Natural killer cell (primary cell): Measurements from ENCODE around the gene NCSTN. TPM values are rescaled to one million over a fixed set of nuclear protein-coding genes. Genes with fewer than 3 reads are reported as not detected.

Source experiments
- ATAC-seq, 3 donors: fragments of 150-1000 bp in 2 of 3; fragments of 200-7000 bp in 1 of 3; cut with Tn5 transposase; 1 replicate in 1 of 3; 2 replicates in 2 of 3; pipeline ENCODE4 v1.10.0; 2021; ENCODE audit warnings: mild to moderate bottlenecking in 2 of 3, moderate library complexity in 2 of 3
- DNase-seq, 2 donors: peaks; one replicate each; pipeline versions ENCODE4 v3.0.0 to v3.0.0-alpha.2; 2013 to 2021; ENCODE audit warnings: mixed read lengths in 1 of 2
- H3K27ac ChIP-seq: one replicate; pipeline ENCODE4 v1.5.1; 2013; ENCODE audit warnings: mild to moderate bottlenecking, low read length
- H3K27me3 ChIP-seq: one replicate; pipeline ENCODE4 v1.6.1; 2013; ENCODE audit warnings: low read length; ENCODE audit not compliant: control insufficient read depth, insufficient read depth
- H3K36me3 ChIP-seq: one replicate; pipeline ENCODE4 v1.6.1; 2013; ENCODE audit warnings: low read length; ENCODE audit not compliant: control insufficient read depth, insufficient read depth
- H3K4me1 ChIP-seq: one replicate; pipeline ENCODE4 v1.6.1; 2013; ENCODE audit warnings: low read length; ENCODE audit not compliant: control insufficient read depth, insufficient read depth
- H3K4me3 ChIP-seq: one replicate; pipeline ENCODE4 v1.5.1; 2013; ENCODE audit warnings: low read length
- H3K9me3 ChIP-seq: one replicate; pipeline ENCODE4 v1.6.1; 2013; ENCODE audit warnings: low read length; ENCODE audit not compliant: control insufficient read depth, insufficient read depth
- H3K27ac Mint-ChIP-seq, 2 donors: one replicate each; pipeline ENCODE4 v1.8.0; 2022; ENCODE audit warnings: mild to moderate bottlenecking in 2 of 2, mixed read lengths in 2 of 2, moderate library complexity in 1 of 2
- H3K27me3 Mint-ChIP-seq, 2 donors: one replicate each; pipeline ENCODE4 v1.8.0; 2022; ENCODE audit warnings: low read depth in 2 of 2, mixed read lengths in 2 of 2
- H3K36me3 Mint-ChIP-seq: one replicate; pipeline ENCODE4 v1.8.0; 2022; ENCODE audit warnings: mixed read lengths
- H3K4me1 Mint-ChIP-seq, 2 donors: one replicate each; pipeline ENCODE4 v1.8.0; 2022; ENCODE audit warnings: mixed read lengths in 2 of 2
- H3K4me3 Mint-ChIP-seq: one replicate; pipeline ENCODE4 v1.8.0; 2022; ENCODE audit warnings: mild to moderate bottlenecking, moderate library complexity, mixed read lengths
- H3K9me3 Mint-ChIP-seq, 2 donors: one replicate each; pipeline ENCODE4 v1.8.0; 2022; ENCODE audit warnings: mixed read lengths in 2 of 2
- WGBS: methylation state at CpG from one replicate; pipeline ENCODE4 v1.1.7; 2013; ENCODE audit warnings: missing lambda C conversion rate; ENCODE audit not compliant: insufficient coverage; 5-methylcytosine and 5-hydroxymethylcytosine counted together
- intact Hi-C: fragments of 100-400 bp; cut with micrococcal nuclease; formaldehyde crosslinking; loops from one replicate; pipeline ENCODE4 v1.14.2; 2022
- total RNA-seq, 4 donors: library from RNA; stranded (reverse); fragments of 120-200 nt in 1 of 4; gene quantifications; one replicate each; pipeline versions ENCODE4 v1.2.3 to v1.2.4, GENCODE V29; 2013 to 2022
- TF ChIP-seq, protein P1 (sequence below): fragments of 200-600 bp; IDR thresholded peaks from one replicate; pipeline ENCODE4 v1.8.0; 2022; ENCODE audit warnings: antibody characterized with exemption

Gene NCSTN
- total RNA-seq, 3 donors from 2014 or later (not counting 1 experiment from before 2014, with no cell fraction given) = 104 to 140 (median 110) TPM

DNA sequence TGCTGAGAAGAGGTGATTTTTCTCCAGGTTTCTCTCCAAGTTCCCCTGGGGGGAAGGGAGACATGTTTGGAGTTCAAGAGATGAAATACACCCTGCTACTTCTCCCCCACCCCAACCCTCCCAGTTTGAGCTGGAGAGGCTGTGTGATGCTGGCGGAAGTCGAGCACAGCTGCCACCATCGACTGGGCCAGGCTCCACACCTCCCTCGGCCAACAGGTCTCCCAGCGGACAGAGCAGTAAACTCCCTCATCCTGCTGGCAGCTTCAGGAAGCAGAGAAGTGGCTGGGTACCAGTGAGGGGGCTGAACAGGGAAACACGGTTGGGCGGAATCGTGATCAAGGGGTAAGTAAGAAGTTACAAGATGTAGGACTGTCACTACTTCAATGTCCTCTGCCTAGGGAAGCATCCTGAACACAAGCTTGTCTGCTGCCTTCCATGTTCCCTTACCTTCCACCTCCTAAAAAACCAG is 17.1 kb downstream of the NCSTN start:
- Mint-ChIP-seq H3K4me3 (no peak overlapping the region), H3K27me3 (no peaks in the 10 kb centered on the region), H3K36me3 (peaks cover 28% of the 10 kb centered on the region), H3K9me3 (no peaks in the 10 kb centered on the region), H3K27ac (no peak overlapping the region), H3K4me1 (peaks cover 0 to 6% of the 10 kb centered on the region in 2 donors)
- TF ChIP-seq, protein P1, sequence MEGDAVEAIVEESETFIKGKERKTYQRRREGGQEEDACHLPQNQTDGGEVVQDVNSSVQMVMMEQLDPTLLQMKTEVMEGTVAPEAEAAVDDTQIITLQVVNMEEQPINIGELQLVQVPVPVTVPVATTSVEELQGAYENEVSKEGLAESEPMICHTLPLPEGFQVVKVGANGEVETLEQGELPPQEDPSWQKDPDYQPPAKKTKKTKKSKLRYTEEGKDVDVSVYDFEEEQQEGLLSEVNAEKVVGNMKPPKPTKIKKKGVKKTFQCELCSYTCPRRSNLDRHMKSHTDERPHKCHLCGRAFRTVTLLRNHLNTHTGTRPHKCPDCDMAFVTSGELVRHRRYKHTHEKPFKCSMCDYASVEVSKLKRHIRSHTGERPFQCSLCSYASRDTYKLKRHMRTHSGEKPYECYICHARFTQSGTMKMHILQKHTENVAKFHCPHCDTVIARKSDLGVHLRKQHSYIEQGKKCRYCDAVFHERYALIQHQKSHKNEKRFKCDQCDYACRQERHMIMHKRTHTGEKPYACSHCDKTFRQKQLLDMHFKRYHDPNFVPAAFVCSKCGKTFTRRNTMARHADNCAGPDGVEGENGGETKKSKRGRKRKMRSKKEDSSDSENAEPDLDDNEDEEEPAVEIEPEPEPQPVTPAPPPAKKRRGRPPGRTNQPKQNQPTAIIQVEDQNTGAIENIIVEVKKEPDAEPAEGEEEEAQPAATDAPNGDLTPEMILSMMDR = no peak
- Histone ChIP-seq H3K9me3 (no peaks in the 10 kb centered on the region), H3K27me3 (no peaks in the 10 kb centered on the region), H3K4me1 (no peaks in the 10 kb centered on the region), H3K4me3 (no peak overlapping the region), H3K36me3 (peaks cover 44% of the 10 kb centered on the region), H3K27ac (no peak overlapping the region)
- intact Hi-C loops = no loop called here
- ATAC-seq = no peak
- no peak for DNase-seq
- WGBS = 94% methylated on average over 8 of the region's 8 CpGs

DNA sequence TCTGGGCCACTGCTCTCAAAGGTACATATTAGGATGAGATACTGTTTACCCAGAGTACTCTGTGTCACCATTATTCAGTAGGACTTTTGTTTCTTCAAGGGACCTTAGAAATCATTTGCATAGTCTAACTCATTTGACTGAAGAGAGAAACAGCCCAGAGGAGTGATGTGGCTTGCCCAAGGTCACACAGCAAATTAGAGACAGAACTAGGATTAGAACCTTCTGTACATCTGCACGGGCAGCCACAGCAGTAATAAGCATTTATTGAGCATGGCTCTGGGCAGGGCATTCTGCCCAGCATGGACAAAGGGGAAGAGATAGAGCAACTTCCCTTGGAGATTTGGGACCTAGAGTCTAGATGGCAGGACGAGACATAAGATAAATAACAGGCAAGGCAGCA is 18.0 kb downstream of the NCSTN start:
- intact Hi-C loops = no loop called here
- peaks cover 35% of the 10 kb centered on the region for H3K36me3 ChIP-seq
- TF ChIP-seq, protein P1 = no peak
- H3K9me3 ChIP-seq = no peaks in the 10 kb centered on the region
- Mint-ChIP-seq H3K36me3 (peaks cover 21% of the 10 kb centered on the region), H3K4me1 (peaks cover 0 to 6% of the 10 kb centered on the region in 2 donors), H3K27me3 (no peaks in the 10 kb centered on the region), H3K27ac (no peak overlapping the region), H3K4me3 (no peak overlapping the region), H3K9me3 (no peaks in the 10 kb centered on the region)
- no peak overlapping the region for H3K4me3 ChIP-seq
- ATAC-seq = no peak
- WGBS = 100% methylated on average over 2 of the region's 2 CpGs
- H3K4me1 ChIP-seq = no peaks in the 10 kb centered on the region
- no peak overlapping the region for H3K27ac ChIP-seq
- no peaks in the 10 kb centered on the region for H3K27me3 ChIP-seq
- no peak for DNase-seq

DNA sequence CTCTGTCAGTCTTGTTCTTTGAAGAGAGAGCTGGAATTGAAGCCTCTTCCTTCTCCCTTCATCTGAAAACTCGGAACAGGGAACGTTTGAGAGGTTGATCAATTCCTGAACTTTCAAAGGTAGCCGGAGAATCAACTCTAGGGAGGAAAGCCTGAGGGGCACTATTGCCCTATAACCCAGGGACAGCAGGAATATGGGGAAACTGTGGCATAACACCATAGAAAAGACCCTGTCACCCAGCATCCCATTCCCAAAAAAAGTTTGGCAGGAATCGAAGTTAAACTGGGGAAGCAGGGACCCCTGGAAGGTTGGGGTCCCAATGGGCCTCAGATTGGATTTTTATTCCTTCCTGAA is 18.6 kb downstream of the NCSTN start:
- H3K27ac Mint-ChIP-seq = no peak overlapping the region
- no peak overlapping the region for H3K4me3 ChIP-seq
- H3K27ac ChIP-seq = no peak overlapping the region
- no peak for DNase-seq
- H3K27me3 ChIP-seq = no peaks in the 10 kb centered on the region
- no peak overlapping the region for H3K4me3 Mint-ChIP-seq
- H3K36me3 Mint-ChIP-seq = peaks cover 15% of the 10 kb centered on the region
- H3K4me1 Mint-ChIP-seq = peaks cover 0 to 6% of the 10 kb centered on the region in 2 donors
- no peaks in the 10 kb centered on the region for H3K27me3 Mint-ChIP-seq
- 89% methylated on average over 4 of the region's 4 CpGs for WGBS
- intact Hi-C loops = no loop called here
- H3K36me3 ChIP-seq = peaks cover 29% of the 10 kb centered on the region
- H3K4me1 ChIP-seq = no peaks in the 10 kb centered on the region
- H3K9me3 Mint-ChIP-seq = no peaks in the 10 kb centered on the region
- no peaks in the 10 kb centered on the region for H3K9me3 ChIP-seq
- ATAC-seq = no peak
- TF ChIP-seq, protein P1 = no peak
